VCaP (cell line): ENCODE measurements around the gene HIVEP1.

Experiments used
- H3K27ac ChIP-seq: fragments of 450-650 bp; 2 replicates; pipeline ENCODE4 v1.5.1; 2017
- CTCF ChIP-seq: fragments of 450-650 bp; conservative IDR thresholded peaks from 2 replicates; pipeline ENCODE4 v1.5.1; 2017; ENCODE audit warnings: mild to moderate bottlenecking, moderate library complexity

The HIVEP1 gene

GRCh38 chr6:12160326-12160725 is 148.2 kb downstream of the HIVEP1 start:
- H3K27ac ChIP-seq: no peak overlapping the region

GRCh38 chr6:12162213-12162612 is 150.1 kb downstream of the HIVEP1 start:
- no peak overlapping the region for H3K27ac ChIP-seq
- TF ChIP-seq CTCF: no peak

More at GRCh38 chr6:12160326-12160725, 148.2 kb downstream of the HIVEP1 start:
- TF ChIP-seq CTCF: no peak

DNA sequence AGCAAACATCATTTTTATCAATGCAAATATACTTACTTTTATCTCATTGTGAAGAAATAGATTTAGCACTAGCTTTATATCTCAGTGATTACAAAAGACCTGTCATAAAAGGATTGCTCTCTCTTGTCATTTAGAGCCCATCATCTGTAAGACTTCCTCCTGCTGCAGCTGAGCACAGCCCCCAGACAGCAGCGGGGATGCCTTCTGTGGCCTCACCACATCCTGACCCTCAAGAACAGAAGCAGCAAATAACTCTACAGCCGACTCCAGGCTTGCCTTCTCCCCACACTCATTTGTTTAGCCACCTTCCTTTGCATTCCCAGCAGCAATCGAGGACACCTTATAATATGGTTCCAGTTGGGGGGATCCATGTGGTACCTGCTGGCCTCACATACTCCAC is 151.0 kb downstream of the HIVEP1 start:
- no peak overlapping the region for H3K27ac ChIP-seq
- no peak for TF ChIP-seq CTCF

DNA sequence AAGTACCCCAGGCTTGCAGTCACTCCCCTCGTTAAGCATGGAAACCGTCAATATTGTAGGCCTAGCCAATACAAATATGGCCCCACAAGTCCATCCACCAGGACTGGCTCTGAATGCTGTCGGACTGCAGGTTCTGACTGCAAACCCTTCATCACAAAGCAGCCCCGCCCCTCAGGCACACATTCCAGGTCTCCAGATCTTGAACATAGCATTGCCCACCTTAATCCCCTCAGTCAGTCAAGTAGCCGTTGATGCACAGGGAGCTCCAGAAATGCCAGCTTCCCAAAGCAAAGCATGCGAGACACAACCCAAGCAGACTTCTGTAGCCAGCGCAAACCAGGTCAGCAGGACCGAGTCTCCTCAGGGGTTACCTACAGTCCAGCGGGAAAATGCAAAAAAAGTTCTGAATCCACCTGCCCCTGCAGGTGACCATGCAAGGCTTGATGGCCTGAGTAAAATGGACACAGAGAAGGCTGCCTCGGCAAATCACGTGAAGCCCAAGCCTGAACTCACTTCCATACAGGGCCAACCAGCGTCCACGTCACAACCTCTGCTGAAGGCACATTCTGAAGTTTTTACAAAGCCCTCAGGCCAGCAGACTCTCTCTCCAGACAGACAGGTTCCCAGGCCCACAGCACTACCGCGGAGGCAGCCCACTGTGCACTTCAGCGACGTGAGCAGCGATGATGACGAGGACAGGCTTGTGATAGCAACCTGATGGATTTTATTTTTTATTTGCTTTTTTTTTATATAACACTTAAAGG is 151.8 kb downstream of the HIVEP1 start:
- no peak overlapping the region for H3K27ac ChIP-seq
- TF ChIP-seq CTCF: no peak

- no peak for TF ChIP-seq CTCF
- no peak overlapping the region for H3K27ac ChIP-seq
Measured at GRCh38 chr6:12164508-12164770, 152.3 kb downstream of the HIVEP1 start.

DNA sequence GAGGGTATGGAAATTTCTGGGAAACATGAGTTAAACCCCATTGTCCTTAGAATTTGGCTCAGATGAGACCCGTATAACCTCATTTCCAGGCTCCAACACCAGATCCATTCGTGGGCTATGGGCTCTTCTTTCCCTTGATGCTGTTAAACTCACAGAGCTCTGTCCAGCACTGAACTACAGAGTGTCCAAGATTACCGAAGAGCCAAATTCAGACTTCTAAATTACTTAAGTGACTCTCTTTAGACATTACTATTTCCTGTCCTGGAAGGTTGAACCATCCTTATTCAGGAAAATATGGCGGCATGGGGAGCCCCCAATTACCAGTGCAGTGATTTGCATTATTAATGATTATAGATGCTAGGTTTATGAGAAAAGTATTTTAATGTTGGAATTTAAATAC is 153.2 kb downstream of the HIVEP1 start:
- H3K27ac ChIP-seq: no peak overlapping the region
- no peak for TF ChIP-seq CTCF

DNA sequence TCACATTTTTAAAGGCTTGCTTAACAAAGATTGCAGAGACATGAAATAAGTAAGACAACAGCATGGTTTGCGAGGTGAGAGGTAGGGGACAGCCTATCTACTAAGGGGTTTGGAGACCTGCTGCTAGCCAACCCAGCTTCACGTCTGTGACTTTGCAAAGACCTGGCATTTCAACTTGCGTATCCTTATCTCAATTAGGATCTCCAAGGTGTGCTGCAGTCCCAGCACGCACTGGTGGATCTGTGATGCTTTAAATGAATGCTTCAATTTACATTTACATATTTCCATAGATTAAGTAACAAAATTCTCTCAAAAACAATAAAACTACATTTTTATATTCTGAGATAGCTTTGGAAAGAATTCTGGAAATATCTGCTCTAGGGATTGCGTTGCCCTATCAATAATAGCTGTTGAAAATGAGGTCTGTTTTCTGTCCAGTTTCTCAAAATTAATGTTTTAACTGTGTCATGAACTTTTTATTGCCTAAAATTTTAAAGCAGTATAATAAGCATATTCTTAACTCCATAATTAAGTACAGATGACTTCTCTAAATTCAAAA is 153.7 kb downstream of the HIVEP1 start:
- no peak overlapping the region for H3K27ac ChIP-seq
- TF ChIP-seq CTCF: no peak
